Neural progenitor cell (in vitro differentiated cells): ENCODE results near the gene ALK. TPM values are rescaled to one million over a fixed set of nuclear protein-coding genes. Genes with fewer than 3 reads are reported as not detected.
A peak's percentile ranks its signal among the peaks of the same experiment; 100 is the strongest.

Source experiments
- DNase-seq: peaks from one replicate; pipeline ENCODE4 v3.0.0-alpha.2; 2016; ENCODE audit warnings: low spot score
- H2AFZ ChIP-seq: fragments of 200-600 bp; sonication (generic); replicated peaks from 2 replicates; pipeline ENCODE4 v1.6.1; 2016; ENCODE audit warnings: antibody characterized with exemption
- H3F3A ChIP-seq: fragments of 200-600 bp; sonication (generic); 2 replicates; pipeline ENCODE4 v1.6.1; 2016; ENCODE audit warnings: antibody characterized with exemption, low read depth
- H3K27ac ChIP-seq: fragments of 200-600 bp; sonication (generic); 2 replicates; pipeline ENCODE4 v1.5.1; 2016; ENCODE audit warnings: mild to moderate bottlenecking
- H3K27me3 ChIP-seq: fragments of 200-600 bp; sonication (generic); 2 replicates; pipeline ENCODE4 v1.6.1; 2016; ENCODE audit warnings: mild to moderate bottlenecking, moderate library complexity
- H3K36me3 ChIP-seq: fragments of 200-600 bp; sonication (generic); 2 replicates; pipeline ENCODE4 v1.5.1; 2016
- H3K4me1 ChIP-seq: fragments of 200-600 bp; sonication (generic); 2 replicates; pipeline ENCODE4 v1.6.1; 2016; ENCODE audit warnings: mixed run types
- H3K4me2 ChIP-seq: fragments of 200-600 bp; sonication (generic); 2 replicates; pipeline ENCODE4 v1.6.1; 2016
- H3K4me3 ChIP-seq: fragments of 200-600 bp; sonication (generic); 2 replicates; pipeline ENCODE4 v1.5.1; 2016
- H3K79me2 ChIP-seq: fragments of 200-600 bp; sonication (generic); 2 replicates; pipeline ENCODE4 v1.6.1; 2016; ENCODE audit warnings: low read depth
- H3K9ac ChIP-seq: fragments of 200-600 bp; sonication (generic); 2 replicates; pipeline ENCODE4 v1.6.1; 2016
- H3K9me3 ChIP-seq: fragments of 200-600 bp; sonication (generic); 2 replicates; pipeline ENCODE4 v1.5.1; 2016; ENCODE audit warnings: low read depth
- H4K20me1 ChIP-seq: fragments of 200-600 bp; sonication (generic); 2 replicates; pipeline ENCODE4 v1.6.1; 2016; ENCODE audit warnings: low read depth
- H3K27ac Mint-ChIP-seq: 3 replicates; pipeline ENCODE4 v1.8.0; 2021; ENCODE audit warnings: mixed read lengths
- H3K27me3 Mint-ChIP-seq: 2 replicates; pipeline ENCODE4 v1.8.0; 2022; ENCODE audit warnings: low read depth, mild to moderate bottlenecking, inconsistent platforms, moderate library complexity, mixed read lengths; ENCODE audit not compliant: insufficient read depth
- H3K36me3 Mint-ChIP-seq: 3 replicates; pipeline ENCODE4 v1.8.0; 2021; ENCODE audit warnings: mixed read lengths
- H3K4me1 Mint-ChIP-seq: 3 replicates; pipeline ENCODE4 v1.8.0; 2021; ENCODE audit warnings: mixed read lengths
- H3K4me3 Mint-ChIP-seq: 3 replicates; pipeline ENCODE4 v1.8.0; 2021; ENCODE audit warnings: mild to moderate bottlenecking, moderate library complexity, mixed read lengths
- H3K9me3 Mint-ChIP-seq: 3 replicates; pipeline ENCODE4 v1.8.0; 2020; ENCODE audit warnings: mixed read lengths
- CTCF ChIP-seq: fragments of 200-600 bp; sonication (generic); IDR thresholded peaks from 2 replicates; pipeline ENCODE4 v1.5.1; 2017; ENCODE audit warnings: antibody characterized with exemption, mild to moderate bottlenecking
- EZH2 ChIP-seq: fragments of 200-600 bp; sonication (generic); IDR thresholded peaks from 2 replicates; pipeline ENCODE4 v1.6.1; 2017; ENCODE audit warnings: antibody characterized with exemption, mild to moderate bottlenecking, moderate library complexity
- EZH2phosphoT487 ChIP-seq: fragments of 200-600 bp; sonication (generic); IDR thresholded peaks from 2 replicates; pipeline ENCODE4 v1.6.1; 2017; ENCODE audit warnings: antibody characterized with exemption
- total RNA-seq: library from RNA; depleted of rRNA; stranded (reverse); fragments of >200 nt; gene quantifications from 2 replicates; pipeline ENCODE4 v1.2.3, GENCODE V29; 2015; ENCODE audit warnings: low replicate concordance

The ALK gene
- total RNA-seq, 1 donor from 2014 or later, result not detected

GRCh38 chr2:29213888-29214291 lies 707.5 kb downstream of the ALK start:
- DNase-seq, result no peak
- H3K27me3 ChIP-seq, result no peaks in the 10 kb centered on the region
- Mint-ChIP-seq H3K4me1 (peaks cover 16% of the 10 kb centered on the region), H3K4me3 (no peak overlapping the region), H3K9me3 (no peaks in the 10 kb centered on the region), H3K36me3 (no peaks in the 10 kb centered on the region), H3K27me3 (peaks cover 4% of the 10 kb centered on the region), H3K27ac (no peak overlapping the region)
- no peaks in the 10 kb centered on the region for H3K36me3 ChIP-seq
- H3K79me2 ChIP-seq, result no peaks in the 10 kb centered on the region
- no peak overlapping the region for H3K4me3 ChIP-seq
- H3K4me1 ChIP-seq, result peaks cover 4% of the 10 kb centered on the region
- H4K20me1 ChIP-seq, result no peaks in the 10 kb centered on the region
- no peak overlapping the region for H3K4me2 ChIP-seq
- no peak overlapping the region for H3K9ac ChIP-seq
- H3K9me3 ChIP-seq, result no peaks in the 10 kb centered on the region
- no peak overlapping the region for H3K27ac ChIP-seq
- no peak for TF ChIP-seq EZH2
- no peak for TF ChIP-seq EZH2phosphoT487
- TF ChIP-seq CTCF, result no peak
- H3F3A ChIP-seq, result no peaks in the 10 kb centered on the region
- H2AFZ ChIP-seq, result no peak overlapping the region

GRCh38 chr2:29212009-29212408 lies 709.4 kb downstream of the ALK start:
- Histone ChIP-seq H3F3A (no peaks in the 10 kb centered on the region), H3K9me3 (no peaks in the 10 kb centered on the region), H3K36me3 (no peaks in the 10 kb centered on the region), H3K9ac (no peak overlapping the region), H2AFZ (no peak overlapping the region), H3K4me3 (no peak overlapping the region), H3K4me2 (no peak overlapping the region), H4K20me1 (no peaks in the 10 kb centered on the region), H3K27ac (no peak overlapping the region), H3K27me3 (no peaks in the 10 kb centered on the region), H3K79me2 (no peaks in the 10 kb centered on the region), H3K4me1 (peaks cover 4% of the 10 kb centered on the region)
- Mint-ChIP-seq H3K4me1 (peaks cover 16% of the 10 kb centered on the region), H3K27ac (no peak overlapping the region), H3K4me3 (no peak overlapping the region), H3K36me3 (no peaks in the 10 kb centered on the region), H3K9me3 (no peaks in the 10 kb centered on the region), H3K27me3 (peaks cover 4% of the 10 kb centered on the region)
- DNase-seq, result no peak
- TF ChIP-seq EZH2phosphoT487, result no peak
- TF ChIP-seq CTCF, result peak; percentile 47

GRCh38 chr2:29209551-29209950 lies 711.8 kb downstream of the ALK start:
- H3K4me3 ChIP-seq, result no peak overlapping the region
- no peak overlapping the region for H3K27ac Mint-ChIP-seq
- no peak for DNase-seq
- H4K20me1 ChIP-seq, result no peaks in the 10 kb centered on the region
- H3K27ac ChIP-seq, result no peak overlapping the region
- H3K4me1 Mint-ChIP-seq, result peaks cover 14% of the 10 kb centered on the region
- H2AFZ ChIP-seq, result no peak overlapping the region
- no peak overlapping the region for H3K9ac ChIP-seq
- H3F3A ChIP-seq, result no peaks in the 10 kb centered on the region
- no peaks in the 10 kb centered on the region for H3K36me3 ChIP-seq
- H3K9me3 ChIP-seq, result no peaks in the 10 kb centered on the region
- H3K79me2 ChIP-seq, result no peaks in the 10 kb centered on the region
- H3K36me3 Mint-ChIP-seq, result no peaks in the 10 kb centered on the region
- peaks cover 4% of the 10 kb centered on the region for H3K27me3 Mint-ChIP-seq
- H3K27me3 ChIP-seq, result no peaks in the 10 kb centered on the region
- H3K4me1 ChIP-seq, result peaks cover 4% of the 10 kb centered on the region
- H3K9me3 Mint-ChIP-seq, result no peaks in the 10 kb centered on the region
- TF ChIP-seq EZH2phosphoT487 (no peak), EZH2 (no peak), CTCF (no peak)
- H3K4me2 ChIP-seq, result no peak overlapping the region
- no peak overlapping the region for H3K4me3 Mint-ChIP-seq
